Occipital lobe (tissue), 2 donors: ENCODE results near the gene CMIP. TPM values are rescaled to one million over a fixed set of nuclear protein-coding genes. Genes with fewer than 3 reads are reported as not detected.
"Not testable (repeated sequence)": the region's sequence is repeated elsewhere in the genome, so short reads cannot be mapped to it uniquely, and the experiment has no call there.

Source experiments
- DNase-seq: peaks from one replicate; lab custom pipeline; 2025; lab: John Stamatoyannopoulos, UW
- total RNA-seq: library from RNA; depleted of rRNA; stranded (reverse); fragments of >200 nt; gene quantifications from one replicate; pipeline ENCODE4 v1.2.3, GENCODE V29; 2014

The CMIP gene
- total RNA-seq, 1 donor from 2014 or later: 22.9 TPM

DNA sequence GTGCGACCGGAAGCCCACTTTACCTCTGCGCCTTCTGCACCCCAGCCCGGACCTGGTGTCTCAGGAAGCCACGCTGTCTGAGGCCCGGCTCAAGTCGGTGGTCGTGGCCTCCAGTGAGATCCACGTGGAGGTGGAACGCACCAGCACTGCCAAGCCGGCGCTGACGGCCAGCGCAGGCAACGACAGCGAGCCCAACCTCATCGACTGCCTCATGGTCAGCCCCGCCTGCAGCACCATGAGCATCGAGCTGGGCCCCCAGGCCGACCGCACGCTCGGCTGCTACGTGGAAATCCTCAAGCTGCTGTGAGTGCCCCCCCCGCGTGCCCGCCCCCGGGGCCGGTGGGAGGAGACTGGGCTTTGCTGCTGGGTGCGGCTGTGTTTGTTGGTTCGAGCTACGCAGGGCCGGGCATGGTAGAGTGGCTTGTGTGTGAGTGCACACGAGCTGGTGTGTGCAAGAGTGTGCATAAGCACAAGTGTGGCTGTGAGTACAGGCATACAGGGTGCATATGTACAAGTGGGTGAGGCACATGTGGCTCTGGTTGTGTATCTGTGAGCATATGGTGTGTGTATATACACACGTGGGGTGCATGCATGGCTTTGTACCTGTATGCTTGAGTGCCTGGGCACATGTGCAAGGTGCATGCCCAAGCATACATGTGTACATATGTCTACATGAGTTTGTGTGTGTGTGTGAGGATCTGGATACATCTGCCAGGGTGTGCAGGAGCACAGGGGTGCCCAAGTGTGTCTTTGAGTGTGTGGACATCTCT lies 233.9 kb downstream of the CMIP start:
- no peak for DNase-seq

DNA sequence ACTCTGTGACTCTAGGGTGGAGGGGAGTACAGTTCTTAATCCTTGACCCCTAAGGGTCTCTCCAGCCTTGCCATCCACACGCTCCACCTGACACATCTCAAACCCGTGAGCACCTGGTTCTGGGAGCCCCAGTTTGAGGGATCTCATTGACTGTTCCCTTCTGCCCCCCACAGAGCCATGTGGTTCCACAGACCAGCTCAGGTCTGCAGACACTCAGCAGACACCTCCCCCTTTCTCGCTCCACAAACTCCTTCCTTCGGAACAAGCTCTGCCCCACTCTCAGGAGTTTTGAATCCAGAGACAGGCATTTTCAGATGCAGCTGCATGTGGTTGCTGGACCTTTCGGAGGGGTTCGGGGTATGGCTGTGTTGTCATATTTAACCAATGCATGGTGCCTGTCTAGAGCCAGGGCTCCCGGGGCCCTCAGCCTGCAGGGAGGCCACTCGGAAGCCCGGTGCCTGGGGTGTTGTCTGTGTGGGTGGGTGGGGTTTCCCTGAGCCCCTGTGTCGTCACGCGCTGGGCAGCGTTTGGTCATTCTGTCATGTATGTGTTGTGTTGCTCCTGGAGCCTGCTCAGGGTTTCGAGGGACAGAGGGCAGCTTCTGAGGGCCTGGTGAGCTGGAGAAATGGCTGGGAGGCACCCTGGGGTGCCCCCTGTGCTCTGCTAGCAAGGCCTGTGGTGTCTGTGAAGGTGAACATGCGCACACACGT lies 235.3 kb downstream of the CMIP start:
- DNase-seq: no peak

- DNase-seq: no peak
Measured at GRCh38 chr16:81680444-81681275, 236.1 kb downstream of the CMIP start.

- DNase-seq: no peak
Measured at GRCh38 chr16:81681311-81681710, 236.7 kb downstream of the CMIP start.

DNA sequence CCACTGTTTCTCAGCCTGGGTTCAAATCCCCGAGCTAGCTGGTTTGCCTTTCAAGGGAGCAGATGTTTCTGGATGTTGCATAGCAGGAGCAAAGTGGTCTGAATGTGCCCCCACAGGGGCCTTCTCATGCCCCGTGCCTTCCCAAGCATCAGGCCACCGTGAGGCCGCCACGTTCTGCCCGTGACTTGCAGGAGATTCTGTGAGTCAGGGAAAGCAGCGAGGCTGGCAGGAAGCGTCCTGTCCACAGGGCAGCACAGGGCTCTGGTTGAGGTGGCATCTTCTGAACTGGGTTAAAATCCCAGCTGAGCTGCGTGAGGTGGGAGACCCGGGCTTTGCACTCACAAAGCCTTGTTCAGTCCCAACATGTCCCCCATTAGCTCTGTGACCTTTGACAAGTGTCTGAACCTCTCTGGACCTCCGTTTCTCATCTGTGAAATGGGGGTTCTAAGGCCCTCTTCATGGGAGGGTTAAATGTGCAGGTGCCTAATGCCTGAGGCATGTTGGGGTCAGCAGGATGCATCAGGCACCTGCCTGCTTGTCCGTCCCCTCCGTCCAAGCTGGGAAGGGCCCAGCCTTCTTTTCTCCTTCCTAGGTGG lies 239.7 kb downstream of the CMIP start:
- DNase-seq: no peak

GRCh38 chr16:81684901-81685300 lies 240.3 kb downstream of the CMIP start:
- no peak for DNase-seq

- no peak for DNase-seq
Measured at GRCh38 chr16:81686391-81687130, 242.0 kb downstream of the CMIP start.

DNA sequence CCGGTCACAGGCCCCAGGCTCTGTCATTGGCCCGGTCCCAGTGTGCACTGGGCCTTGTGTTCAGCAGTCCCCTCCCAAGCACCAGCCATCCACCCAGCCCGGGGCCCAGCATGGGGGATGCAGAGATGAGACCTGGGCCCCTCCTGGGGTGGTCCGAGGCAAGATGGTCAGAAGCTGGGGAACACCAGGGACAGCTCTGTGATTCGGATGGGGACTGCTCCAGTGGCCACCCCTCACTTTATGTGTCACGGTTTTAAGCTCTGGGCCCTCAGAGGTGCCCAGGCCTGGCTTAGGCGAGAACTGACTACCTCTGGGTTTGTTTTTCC lies 242.5 kb downstream of the CMIP start:
- no peak for DNase-seq

GRCh38 chr16:81688182-81688581 lies 243.6 kb downstream of the CMIP start:
- DNase-seq: no peak

GRCh38 chr16:81688839-81689238 lies 244.2 kb downstream of the CMIP start:
- not testable (repeated sequence) for DNase-seq

DNA sequence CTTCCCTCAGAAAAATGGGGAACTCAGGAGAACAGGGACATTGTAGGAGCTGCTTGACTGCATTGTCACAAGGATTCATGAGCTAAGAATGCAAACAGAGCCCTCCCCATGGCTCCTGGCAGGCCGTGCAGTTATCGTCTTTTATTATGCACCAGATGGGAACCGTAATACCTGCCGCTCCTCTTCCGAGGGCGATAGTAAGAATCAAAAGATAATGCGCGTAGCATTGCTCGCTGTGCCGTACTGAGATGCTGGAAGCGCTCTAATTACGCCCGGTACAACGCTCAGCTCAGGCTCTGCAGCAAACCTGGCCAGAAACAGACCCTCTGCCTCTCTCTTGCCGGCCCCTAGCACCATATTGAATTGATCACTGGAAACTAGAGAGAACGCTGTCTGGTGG lies 247.4 kb downstream of the CMIP start:
- no peak for DNase-seq

DNA sequence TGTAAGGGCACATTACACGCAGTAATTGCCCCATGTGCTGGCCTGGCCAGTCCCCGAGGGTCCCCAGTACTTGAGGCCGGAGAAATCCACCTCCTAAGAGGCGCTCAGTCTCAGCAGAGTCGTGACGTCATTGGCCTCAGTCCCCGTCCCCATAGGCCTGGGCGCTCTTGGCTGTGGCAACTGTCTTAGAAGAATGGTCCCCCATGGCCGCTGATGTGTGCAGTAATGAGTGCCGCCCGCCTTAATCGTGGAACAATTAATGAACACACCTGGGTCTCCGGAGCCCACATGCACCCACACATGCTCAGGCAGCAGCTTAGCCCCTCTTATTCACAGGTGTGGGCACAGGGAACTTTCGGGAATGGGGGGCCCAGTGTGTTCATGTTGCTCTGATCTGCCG lies 248.0 kb downstream of the CMIP start:
- DNase-seq: no peak

DNA sequence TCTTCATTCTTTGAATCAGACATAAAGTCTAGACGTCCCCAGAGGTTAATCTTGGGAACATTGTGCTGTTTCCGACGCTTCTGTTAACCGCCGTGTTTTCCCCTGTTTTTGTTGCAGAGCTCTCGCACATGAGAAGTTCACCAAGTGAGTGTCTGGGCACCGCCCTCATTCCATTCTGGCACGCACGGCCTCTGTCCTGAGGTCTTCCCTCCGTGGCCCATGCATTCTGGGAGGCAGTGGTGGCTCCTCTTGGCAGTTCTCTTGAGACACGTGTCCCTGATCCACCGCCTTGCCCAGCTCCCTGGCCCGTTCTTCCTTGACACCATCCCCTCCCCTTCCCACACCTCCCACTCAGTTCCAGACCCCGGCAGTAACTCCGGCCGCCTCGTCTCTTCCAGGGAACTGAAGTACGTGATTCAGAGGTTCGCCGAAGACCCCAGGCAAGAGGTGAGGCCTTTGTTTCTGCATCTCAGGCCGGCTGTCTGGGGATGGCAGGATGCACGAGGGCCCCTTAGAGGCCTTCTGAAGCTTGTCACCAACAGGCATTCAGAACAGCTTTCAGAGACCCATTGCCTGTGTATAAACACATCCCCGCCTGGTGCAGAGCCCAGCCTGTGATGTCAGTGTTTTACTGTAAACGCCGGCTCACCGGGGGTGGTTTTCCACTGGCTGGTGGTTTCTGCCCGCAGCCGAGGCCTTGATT lies 248.6 kb downstream of the CMIP start:
- peak; percentile 51 for DNase-seq

- no peak for DNase-seq
Measured at GRCh38 chr16:81693744-81694303, 249.2 kb downstream of the CMIP start.

DNA sequence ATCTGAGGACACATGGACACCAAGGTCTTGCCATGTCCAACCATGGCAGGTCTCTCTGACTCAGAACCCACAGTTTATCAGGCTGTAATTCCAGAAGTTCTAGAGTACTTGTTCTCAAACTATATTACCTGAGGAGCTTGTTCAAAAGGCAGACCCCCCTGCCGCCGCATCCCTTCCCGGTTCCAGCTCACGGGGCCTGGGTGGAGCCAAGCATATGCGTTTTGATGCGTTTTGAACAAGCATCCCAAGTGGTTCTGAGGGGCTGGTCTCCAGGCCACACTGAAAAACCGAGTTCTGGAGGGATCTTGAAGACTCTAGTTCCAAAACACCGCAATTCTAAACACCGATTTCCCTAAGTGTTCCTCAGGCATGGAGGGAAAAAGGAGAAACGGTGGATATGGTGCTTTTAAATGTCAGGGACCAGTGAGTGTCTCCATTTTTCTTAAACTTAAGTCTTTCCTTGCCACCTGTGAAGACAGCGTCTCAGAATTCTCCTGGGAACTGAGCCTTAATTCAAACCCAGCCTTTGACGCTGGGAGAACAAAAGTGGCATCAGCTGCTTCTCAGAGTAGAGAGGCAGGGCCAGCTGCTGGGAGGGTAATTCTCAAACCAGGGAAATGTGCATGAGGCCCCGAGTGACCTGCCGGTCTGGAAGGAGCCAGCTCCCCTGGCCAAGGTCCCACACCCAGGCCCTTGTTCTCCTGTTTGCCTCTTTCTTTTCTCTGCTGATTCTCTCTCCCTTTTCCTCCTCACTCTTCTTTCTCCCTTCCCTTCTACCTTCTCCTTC lies 250.1 kb downstream of the CMIP start:
- no peak for DNase-seq

- DNase-seq: no peak
Measured at GRCh38 chr16:81695321-81696165, 250.9 kb downstream of the CMIP start.

GRCh38 chr16:81696166-81696960 lies 251.8 kb downstream of the CMIP start:
- DNase-seq: no peak
